HK-2 (cell line): ENCODE results near the gene SLC17A8.
"Not testable (repeated sequence)": the region's sequence is repeated elsewhere in the genome, so short reads cannot be mapped to it uniquely, and the experiment has no call there.

Experiments
- DNase-seq: peaks from one replicate; pipeline ENCODE4 v3.0.0-alpha.2; 2018; ENCODE audit not compliant: unreplicated experiment

Gene SLC17A8

GRCh38 chr12:100356644-100357223 lies at the start of gene SLC17A8:
Gene SLC17A8, plus strand, starts transcription at chr12:100357074. Its CDS starts 318 bp downstream, at chr12:100357392.
- DNase-seq, result no peak

DNA sequence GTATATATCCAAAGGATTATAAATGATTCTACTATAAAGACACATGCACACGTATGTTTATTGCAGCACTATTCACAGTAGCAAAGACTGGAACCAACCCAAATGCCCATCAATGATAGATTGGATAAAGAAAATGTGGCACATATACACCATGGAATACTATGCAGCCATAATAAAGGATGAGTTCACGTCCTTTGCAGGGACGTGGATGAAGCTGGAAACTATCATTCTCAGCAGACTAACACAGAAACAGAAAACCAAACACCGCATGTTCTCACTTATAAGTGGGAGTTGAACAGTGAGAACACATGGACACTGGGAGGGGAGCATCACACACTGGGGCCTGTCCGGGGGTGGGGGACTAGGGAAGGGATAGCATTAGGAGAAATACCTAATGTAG lies 48.7 kb upstream of the SLC17A8 start:
- DNase-seq, result not testable (repeated sequence)

DNA sequence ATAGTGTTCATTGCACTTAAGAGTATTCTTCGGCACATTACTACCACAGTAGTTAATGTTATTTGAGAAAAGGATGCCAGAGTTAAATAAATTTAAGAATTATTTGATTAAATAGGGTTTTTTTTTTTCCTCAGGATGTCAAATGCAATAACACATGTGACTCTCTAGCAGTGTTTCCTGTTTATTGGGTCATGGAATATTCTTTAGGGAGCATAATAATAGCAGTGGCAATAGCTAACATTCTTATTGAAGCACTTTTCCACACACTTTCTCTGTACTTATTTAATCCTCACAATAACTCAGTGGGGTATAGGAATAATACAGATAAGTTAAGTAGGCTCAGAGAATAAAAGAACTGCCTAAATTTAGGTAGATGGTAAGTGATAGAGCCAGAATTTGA lies 45.6 kb upstream of the SLC17A8 start:
- DNase-seq, result no peak

- DNase-seq, result no peak
Measured at GRCh38 chr12:100317371-100317770, 39.5 kb upstream of the SLC17A8 start.

- no peak for DNase-seq
Measured at GRCh38 chr12:100324498-100324897, 32.4 kb upstream of the SLC17A8 start.

DNA sequence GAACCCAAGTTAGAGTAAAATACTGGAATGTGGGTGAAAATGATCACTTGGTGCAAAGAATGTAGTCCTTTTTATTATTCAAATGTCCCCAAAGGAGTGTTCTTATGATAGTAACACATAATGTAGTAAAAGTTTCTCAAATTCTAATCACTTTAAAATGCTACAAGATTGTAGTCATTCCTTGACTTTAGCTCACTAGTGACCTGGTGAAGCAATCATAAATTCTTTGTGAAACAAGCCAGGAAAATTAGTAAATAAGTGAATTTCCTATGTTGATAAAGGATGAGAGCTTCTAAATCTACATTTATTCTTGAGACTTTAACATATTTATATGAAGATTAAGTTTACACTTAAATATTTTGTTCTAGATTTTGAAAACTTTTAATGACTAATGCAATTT lies 30.7 kb upstream of the SLC17A8 start:
- DNase-seq, result no peak

- no peak for DNase-seq
Measured at GRCh38 chr12:100329800-100330199, 27.1 kb upstream of the SLC17A8 start.

DNA sequence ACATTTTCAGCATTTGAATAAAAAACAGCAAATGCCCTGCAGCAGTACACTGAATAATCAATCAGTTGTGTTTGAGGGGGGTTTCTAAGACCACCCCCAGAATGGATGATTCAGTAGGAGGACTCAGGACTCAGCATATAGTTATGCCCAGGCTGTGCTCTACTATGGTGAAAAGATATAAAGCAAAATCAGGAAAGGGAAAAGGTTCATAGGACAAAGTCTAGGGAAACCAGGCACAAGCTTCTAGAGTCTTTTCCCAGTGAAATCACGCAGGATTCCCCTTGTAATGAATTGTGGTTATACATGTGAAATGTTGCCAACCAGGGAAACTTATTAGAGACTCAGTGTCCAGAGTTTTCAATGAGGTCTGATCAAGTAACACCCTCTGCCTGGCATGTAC lies 25.0 kb upstream of the SLC17A8 start:
- no peak for DNase-seq

DNA sequence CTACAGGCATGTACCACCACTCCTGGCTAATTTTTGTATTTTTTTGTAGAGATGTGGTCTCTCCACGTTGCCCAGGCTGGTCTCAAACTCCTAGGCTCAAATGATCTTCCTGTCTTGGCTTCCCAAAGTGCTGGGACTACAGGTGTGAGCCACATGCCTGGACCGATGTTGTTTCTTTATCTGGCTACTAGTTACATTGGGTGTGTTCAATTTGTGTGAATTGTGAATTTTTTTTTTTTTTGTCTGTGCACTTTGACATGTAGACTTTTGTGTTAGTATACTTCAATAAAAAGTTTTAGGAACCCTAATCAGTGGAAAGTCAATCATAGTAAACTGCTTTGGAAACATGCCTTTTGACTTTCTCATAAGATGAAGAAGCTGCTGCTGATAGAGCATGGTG lies 24.0 kb upstream of the SLC17A8 start:
- DNase-seq, result no peak

GRCh38 chr12:100337299-100337698 lies 19.6 kb upstream of the SLC17A8 start:
- no peak for DNase-seq

GRCh38 chr12:100337727-100338126 lies 19.1 kb upstream of the SLC17A8 start:
- no peak for DNase-seq

GRCh38 chr12:100339071-100339470 lies 17.8 kb upstream of the SLC17A8 start:
- DNase-seq, result no peak

GRCh38 chr12:100342897-100343296 lies 14.0 kb upstream of the SLC17A8 start:
- DNase-seq, result not testable (repeated sequence)

GRCh38 chr12:100344351-100344750 lies 12.5 kb upstream of the SLC17A8 start:
- DNase-seq, result not testable (repeated sequence)

DNA sequence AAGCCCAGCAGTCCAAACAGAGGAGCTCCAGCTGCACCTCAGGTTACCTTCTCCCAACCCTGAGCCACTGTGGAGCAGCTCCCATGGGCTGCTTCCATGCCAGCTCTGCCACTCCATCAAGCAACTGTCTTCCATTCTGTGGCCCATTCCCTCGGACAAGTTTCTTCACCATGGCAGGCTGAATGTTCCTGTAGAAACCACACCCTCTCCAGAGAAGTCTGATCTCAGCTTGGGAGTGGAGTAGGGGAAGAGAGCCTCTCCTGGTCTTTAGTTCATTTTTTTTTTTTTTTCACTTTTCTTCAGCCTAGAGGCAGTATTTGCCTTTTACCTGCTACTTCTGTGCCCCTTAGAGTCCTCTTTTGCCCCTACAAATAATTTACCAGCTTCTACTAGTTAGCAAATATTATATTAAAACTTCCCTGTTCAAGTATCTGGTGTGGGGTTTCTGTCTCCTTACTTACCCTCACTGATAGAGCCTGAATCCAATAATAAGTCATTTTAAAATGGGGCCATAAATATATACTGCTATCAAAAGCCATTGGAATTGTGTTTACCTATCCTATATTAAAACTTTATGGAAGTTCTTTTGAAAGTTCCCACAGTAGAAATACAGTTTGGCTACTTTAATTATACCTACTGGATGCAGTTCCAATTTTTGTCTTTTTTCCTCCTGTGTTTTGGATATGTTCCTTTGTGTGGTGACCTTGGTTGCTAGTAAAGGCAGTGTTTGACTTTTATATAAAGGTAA lies 11.7 kb upstream of the SLC17A8 start:
- no peak for DNase-seq

DNA sequence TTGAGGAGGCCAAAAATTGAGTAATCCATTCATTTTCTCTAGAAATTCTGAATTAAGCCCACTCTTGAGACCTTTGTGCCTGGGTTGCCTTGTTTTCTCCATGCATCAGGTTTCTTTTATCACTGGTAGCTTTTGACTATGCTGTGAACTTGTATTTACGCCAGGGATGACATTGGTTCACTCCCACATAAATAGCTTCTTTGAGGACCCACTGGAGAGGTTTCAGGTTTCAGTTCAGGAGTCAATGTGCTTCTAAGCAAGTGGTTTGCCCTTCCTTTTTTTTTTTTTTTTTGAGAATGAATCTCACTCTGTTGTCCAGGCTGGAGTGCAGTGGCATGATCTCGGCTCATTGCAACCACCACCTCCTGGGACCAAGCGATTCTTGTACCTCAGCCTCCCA lies 10.2 kb upstream of the SLC17A8 start:
- no peak for DNase-seq

DNA sequence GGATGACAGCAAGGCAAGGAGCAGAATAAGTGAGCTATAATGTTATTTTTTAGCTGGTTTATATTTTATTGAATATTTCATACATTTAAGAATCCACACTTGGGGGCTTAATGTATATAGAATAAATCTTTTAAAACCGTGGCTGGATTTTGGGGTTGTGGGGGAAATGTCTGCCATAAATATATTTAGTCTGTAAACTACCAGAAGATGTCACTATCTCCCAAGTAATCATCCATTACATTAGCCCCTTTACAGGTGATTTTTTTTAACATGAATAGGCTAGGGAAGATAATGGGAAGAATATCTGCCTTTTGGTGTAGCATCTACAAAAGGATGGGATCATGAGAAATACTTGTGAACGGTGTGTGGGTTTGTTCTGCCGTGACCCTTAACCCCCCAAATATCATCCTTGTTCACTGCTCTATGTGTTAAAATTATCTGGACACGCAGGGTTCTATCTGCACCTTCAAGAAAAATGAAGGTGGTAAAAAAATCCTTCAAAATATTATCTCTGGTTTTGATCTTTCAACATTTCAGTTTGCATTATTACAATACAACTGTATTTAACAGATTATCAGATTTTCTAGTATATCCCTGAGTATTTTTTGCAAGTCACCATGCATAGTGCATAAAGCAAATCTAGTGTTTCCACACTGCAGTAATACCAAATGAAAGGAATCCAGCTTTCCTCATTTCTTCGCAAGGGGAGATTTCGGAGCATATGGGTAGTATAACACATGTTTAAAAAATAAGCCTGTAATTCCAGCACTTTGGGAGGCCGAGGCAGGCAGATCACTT lies 8.0 kb upstream of the SLC17A8 start:
- DNase-seq, result no peak

GRCh38 chr12:100359248-100359647 lies 2.4 kb downstream of the SLC17A8 start:
- DNase-seq, result no peak

GRCh38 chr12:100359822-100360221 lies 2.9 kb downstream of the SLC17A8 start:
- DNase-seq, result no peak

DNA sequence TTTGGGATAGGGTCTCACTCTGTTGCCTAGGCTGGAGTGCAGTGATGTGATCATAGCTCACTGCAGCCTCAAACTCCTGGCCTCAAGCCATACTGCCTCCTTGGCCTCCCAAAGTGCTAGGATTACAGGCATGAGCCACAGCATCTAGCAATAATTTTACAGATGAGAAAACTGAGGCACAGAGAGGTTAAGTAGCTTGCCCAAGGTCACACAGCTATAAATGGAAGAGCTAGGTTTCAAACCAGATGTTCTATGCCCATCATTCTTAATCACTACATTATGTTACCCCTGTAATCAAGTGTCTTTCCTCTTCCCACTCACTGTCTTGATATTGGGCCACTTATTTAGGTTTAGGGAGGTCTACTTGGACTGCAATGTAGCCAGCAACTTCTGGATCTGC lies 3.6 kb downstream of the SLC17A8 start:
- DNase-seq, result no peak

- DNase-seq, result no peak
Measured at GRCh38 chr12:100364324-100364723, 7.5 kb downstream of the SLC17A8 start.

DNA sequence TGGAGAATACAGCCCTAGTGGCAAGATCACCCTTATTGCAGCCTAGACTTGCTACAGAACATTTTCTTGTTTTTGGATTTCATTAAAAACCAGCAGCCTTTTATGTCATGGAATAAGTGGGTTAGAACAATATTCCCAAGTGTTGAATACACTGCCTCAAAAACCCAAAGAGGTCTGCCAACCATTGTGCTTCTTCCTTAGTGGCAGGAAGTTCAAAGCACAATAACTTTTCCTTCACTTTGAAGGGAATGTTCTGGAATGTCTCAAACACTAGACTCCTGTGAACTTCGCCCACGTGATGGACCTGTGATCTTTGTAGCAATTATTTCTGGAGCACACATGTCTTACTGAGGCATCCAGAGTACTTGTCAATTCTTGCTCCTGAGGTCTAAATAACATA lies 8.5 kb downstream of the SLC17A8 start:
- DNase-seq, result no peak

DNA sequence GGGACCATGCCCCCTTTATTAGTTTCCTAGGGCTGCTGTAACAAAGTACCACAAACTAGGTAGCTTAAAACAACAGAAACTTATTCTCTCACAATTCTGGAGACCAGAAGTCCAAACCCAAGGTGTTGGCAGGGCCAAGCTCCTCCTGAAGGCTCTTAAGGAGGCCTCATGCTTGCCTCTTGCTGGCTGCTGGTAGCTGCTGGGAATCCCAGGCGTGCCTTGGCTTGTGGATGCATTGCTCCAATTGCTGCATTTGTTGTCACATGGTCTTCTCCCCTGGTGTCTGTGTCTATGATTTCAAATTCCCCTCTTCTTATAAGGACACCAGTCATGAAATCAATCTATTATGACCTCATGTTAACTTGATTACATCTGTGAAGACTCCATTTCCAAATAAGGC lies 11.2 kb downstream of the SLC17A8 start:
- no peak for DNase-seq
